CD4-positive, alpha-beta T cell treated with Interleukin-17A for 4 hours (primary cell): ENCODE results near the gene SH3BGRL2.

Source experiments
- DNase-seq: peaks from one replicate; pipeline ENCODE4 v3.0.0-alpha.2; 2020; ENCODE audit warnings: mixed read lengths

The SH3BGRL2 gene

DNA sequence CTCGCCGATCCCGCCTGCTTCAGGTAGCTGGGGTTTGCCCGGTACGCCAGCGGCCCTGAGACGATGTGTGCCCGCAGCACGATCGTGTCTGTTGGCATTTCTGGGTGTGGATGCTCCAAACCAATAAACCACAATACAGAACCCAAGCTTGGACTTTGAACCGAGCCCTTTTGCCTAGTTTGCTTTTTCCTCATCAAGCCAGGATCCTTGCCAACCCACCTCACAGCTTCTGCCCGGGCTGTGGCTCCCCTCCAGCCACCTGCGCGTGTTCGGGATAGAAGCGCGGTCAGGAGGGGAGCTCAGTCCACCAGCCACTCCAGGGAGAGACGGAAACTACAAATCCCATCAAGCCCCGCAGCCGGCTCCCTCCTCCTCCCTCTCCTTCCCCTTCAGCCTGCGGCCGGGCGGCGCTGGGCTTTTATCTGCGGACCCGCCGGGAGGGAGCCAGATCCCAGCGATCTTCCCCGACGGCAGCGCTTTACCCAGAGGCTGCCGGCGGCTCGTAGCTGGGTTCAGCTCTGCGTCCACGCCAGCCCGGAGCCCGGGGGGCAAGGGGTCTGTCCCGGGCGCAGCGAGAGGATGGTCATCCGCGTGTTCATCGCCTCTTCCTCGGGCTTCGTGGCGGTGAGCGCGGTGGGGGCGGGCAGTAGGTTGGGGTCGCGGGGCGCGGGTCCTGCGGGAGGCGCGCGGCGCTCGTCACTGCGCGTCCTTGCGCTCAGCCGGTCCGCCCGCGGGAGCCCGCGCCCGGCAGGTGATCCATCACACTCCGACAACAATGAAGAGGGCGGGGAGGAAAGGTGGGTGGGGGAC lies at the start of gene SH3BGRL2:
TSS of gene SH3BGRL2 (plus strand) at position 447 of the 810 bp plus-strand sequence. CDS start at position 580, 133 bp downstream.
- peak; percentile 52 for DNase-seq

DNA sequence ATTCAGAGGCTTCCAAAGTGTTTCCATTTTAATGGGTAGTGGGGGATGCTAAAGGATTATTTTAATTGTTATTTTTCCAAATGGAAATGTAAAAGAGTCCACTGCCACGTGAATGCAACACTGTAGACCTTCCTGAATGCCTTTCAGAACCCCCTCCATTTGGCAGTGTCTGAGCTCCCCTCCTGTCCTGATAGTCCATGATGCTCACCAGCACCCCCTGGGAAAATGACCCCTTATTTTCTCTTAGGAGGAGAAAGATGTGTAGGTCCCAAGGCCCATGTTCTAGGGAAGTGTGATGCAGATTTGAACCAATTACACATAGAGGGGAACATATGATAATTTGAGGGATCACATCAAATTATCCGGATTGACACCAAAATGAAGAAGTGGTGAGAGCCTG lies 46.8 kb upstream of the SH3BGRL2 start:
- no peak for DNase-seq

DNA sequence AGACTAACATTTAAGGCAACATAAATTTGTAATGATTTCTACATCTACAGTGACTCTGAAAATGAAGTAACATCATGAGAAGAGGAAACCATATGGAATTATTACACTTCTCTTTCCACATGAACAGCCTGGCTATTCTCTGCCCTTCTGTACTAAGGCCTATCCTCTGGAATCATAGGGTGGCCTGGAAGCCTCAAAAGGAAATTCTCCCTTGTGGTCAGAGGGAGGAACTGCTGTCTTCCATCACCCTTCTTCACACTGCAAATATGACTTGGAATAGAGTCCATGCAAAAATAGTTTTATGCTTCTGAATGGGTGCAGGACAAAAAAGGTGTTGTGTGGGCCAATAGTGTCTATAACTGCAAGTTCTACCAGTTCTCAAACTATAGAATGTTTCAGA lies 44.6 kb upstream of the SH3BGRL2 start:
- no peak for DNase-seq

DNA sequence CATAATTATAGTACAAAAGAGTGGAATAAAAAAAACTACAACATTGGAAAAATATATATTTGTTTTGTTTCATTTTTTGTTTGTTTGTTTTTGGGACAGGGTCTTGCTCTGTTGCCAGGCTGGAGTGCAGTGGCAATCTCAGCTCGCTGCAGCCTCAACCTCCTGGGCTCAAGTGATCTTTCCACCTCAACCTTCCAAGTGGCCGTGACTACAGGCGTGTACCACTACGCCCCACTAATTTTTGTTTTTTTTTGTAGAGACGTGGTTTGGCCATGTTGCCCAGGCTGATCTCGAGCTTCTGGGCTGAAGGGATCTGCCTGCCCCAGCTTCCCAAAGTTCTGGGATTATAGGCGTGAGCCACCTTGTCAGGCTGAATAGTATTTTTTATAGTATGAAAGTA lies 41.4 kb upstream of the SH3BGRL2 start:
- no peak for DNase-seq

DNA sequence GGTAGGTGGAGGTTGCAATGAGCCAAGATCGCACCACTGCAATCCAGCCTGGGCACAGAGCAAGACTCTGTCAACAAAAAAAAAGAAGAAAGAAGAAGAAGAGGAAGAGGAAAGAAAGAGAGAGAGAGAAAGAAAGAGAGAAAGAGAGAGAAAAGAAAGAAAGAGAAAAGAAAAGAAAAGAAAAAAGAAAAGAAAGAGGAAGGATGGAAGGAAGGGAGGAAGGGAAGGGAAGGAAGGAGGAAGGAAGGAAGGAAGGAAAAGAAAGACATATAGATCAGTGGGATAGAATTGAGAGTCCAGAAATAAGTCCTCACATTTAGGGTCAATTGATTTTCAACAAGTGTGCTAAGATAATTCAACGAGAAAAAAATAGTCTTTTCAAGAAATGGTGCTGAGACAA lies 34.0 kb upstream of the SH3BGRL2 start:
- DNase-seq: no peak

DNA sequence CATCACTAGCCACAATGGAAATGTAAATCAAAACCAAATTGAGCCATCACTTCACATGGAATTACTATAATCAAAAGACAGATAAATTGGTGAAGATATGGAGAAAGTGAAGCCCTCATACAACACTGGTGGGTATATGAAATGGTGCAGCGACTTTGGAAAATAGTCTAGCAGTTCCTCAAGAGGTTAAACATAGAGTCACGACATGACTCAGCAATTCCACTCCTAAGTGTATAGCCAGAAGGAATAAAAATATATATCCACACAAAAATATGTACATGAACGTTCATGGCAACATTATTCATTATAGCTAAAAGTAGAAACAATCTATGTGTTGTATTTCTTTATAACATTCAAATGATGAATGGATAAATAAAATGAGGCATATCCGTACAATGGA lies 33.1 kb upstream of the SH3BGRL2 start:
- DNase-seq: no peak

DNA sequence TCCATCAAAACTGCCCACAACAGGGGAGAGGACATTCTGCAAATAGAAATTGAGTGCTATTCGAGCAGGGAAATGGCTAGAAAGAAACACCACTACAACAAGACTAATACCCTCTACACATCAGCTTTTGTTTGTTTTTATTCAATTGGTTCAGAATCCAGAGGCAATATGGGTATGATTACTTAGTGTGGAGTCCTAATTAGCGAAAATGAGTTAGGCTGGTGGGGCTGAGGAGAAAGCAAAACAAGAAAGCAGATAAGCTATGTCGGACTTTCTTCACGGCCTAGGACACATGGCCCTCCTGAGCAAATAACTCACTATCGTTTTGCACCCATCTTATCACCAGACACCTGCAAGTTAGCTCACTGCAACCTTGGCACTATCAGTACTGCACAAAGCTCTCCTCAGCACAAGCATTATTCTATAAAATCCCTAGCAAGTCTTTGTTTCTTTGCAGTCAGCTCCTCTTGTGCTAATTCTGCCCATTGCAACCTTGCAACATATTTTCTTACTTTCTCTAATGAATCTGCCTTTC lies 31.3 kb upstream of the SH3BGRL2 start:
- DNase-seq: no peak

DNA sequence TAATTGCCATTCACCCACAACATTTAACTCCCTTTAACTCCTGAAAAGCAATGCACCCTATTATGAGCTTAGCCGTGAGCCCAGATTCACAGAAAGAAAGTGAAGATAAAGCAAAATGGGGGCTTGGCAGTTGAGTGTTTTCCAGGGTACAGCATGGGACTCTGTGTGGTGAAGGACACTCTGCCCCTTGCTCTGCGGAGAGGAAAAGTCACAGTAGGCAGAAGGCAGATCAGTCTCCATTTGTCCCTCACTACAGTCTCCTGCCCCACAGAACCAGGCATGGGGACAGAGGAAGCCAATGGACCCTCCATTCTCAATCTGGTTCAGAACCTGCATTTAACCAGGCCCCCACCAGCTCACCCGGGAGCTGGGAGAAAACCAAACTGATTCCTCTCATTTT lies 30.8 kb upstream of the SH3BGRL2 start:
- DNase-seq: no peak

DNA sequence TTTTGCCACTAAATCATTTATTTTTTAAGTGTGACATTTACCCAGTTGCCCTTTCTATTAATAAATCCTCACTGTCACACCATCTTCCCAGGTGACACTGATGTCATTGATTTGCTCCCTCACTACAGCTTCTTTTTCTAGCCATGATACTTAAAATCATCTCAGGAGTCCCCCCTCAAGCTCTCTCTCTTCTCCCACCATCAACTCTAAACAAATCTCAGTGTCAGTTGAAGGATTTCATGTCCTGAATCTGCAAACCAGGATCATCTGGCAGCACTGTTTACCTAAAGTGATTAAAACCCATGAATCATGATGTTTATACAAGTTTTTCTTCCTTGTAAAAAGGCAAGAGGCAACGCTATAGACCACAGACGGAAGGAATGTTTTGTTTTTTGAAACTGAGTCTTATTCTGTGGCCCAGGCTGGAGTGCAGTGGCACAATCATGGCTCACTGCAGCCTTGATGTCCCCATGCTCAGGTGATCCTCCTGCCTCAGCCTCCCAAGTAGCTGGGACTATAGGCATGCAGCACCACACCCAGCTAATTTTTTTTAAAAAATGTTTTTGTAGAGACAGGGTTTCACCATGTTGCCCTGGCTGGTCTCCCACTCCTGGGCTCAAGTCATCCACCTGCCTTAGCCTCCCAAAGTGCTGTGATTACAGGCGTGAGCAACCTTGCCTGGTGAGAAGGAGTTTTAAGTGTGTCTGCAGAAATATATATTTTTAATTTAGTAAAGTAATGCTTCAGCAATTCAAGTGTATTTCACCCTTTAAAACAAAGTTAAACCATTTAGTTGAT lies 30.1 kb upstream of the SH3BGRL2 start:
- no peak for DNase-seq

DNA sequence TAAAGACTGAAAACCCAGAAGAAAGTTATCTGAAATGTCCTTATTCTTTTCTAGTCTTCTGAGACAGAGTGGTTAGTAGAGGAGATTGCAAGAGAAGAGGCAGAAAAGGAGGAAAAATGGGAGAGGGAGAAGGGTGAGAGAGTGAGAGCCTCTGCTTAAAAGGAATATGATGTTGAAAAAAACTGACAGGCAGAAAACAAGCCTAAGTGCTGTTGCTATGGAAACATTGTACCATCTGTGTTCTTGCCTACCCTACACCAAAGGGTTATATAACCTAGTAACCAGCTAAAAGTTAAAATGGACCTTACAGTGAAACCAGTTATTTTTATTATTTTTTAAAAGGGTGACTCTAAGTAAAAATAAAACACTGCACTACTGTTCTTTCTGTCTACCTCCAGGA lies 28.3 kb upstream of the SH3BGRL2 start:
- DNase-seq: no peak

DNA sequence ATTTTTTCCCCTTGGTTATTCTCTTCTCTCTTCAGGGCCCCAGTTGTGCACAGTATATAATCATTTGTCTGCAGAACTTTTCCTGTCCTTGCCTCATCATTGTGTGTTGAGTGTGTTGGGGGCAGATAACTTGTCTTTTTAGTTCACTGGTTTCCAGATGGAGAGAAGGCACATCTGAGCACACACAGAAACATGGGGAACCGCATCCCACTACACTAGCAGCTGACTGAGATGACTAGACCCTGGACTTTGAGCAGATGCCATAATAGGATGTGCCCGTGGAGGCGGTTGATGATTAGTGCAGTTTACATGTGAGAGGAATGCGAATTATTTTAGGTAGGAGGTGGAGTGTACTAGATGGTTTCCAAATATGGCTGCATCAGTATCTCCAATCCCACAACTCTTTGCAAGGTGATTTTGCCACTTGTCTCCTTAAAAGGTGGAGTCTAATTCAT lies 26.5 kb upstream of the SH3BGRL2 start:
- no peak for DNase-seq

DNA sequence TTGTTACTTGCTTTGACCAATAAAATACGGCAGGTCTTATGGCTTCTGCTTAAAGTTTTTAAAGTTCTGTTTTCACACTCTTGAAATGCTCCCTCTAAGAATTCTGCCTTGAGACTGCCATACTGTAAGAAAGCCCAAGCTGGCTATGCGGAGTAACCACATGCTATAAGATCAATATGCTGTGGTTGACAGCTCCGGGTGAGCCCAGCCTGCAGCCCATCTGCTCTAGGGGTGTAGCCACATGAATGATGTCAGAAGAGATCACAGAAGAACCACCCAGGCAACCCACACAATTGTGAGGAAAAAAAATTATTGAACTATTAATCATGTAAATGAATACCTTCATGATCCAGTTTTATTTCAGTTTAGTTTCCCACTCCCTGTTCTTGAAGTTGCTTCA lies 26.1 kb upstream of the SH3BGRL2 start:
- DNase-seq: no peak

DNA sequence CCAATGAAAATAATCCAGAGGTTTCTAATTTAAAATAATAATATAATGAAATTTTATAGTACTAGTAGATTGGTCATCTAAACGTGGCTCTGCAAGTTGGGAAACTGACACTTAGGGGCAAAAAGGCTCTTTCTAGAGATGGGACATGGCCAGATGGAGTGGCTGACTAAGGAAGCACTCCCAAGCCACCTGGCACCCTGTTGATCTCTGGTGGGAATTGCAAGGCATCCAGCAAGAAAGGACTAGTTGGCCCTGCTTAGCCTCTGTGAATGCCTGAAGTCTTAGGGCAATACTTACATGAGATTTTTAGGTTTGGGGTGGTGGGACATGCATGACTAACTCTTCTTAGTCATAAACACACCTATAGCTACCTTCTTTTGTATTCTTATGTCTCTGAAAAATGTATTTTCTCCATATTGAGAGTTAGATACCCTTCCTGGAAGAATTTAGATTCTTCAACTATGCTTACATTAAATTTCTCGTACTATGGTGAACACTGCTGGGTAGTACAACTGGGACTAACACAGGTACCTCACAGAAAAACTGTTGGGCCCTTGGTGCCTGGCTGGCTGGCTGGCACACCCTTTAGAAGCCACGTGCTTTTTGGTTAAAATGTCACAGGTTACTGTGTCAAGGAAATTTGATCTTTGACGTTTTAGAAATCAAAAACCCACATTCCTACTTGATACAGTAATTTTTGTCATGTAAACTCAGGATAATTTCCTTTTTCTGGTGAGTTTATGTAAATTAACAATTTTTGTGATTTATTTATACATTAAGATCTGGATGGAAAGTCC lies 25.0 kb upstream of the SH3BGRL2 start:
- DNase-seq: no peak

DNA sequence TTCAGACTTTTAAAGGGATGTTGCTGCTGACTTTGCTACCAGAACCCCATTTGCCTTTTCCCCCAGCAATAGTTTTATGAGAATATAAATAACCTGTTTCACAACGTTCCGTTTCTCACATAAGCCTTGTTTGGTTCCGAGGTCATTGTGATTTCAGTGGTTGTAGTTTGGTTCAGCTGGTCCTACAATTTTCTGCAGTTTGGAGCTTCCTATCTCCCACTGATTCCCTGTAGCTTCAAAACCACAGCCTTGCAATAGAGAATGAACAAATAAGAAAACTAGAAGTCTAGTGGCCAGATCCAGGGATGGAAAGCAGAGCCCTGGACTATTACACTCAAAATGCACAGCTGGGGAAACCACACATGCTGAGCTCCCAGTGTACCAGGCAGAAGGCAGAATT lies 24.1 kb upstream of the SH3BGRL2 start:
- no peak for DNase-seq

DNA sequence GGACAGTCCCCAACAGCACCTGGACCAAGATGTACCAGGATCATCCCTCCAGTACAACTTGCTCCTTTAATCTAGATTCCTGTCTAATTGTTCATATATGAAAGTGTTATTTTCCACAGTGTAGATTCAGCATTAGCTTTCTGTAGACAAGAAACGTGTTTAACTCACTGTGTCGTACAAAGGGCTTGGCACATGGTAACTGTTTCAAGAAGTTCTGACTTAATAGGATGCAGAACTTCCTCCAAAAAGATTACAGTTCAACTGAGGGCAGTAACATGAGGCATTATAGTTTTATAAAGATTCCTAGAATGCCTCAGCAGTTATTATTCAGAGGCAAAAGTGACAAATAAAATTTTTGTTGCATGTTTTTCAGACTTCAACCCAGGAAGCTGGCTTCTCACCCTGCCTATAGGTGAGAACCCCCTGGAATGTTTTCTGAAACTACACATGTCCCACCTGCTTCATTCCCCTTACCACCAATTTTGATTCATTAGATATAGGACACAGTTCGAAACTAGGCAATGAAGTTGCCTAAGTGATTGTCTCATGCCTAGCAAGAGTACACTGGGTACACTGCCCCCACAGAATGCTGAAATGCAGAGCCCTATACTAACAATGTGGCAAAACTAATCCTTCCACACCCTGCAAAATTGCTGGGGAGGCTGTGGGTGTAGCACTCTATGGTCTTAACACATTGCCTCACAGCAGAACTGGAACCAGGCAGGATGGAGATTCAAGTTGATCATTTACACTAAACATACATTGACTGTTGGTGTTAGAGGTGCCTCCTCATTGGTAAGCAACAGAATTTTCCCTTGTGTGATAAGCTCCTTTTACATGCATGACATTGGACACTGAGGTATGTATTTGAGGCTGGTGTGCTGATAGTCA lies 22.6 kb upstream of the SH3BGRL2 start:
- no peak for DNase-seq

DNA sequence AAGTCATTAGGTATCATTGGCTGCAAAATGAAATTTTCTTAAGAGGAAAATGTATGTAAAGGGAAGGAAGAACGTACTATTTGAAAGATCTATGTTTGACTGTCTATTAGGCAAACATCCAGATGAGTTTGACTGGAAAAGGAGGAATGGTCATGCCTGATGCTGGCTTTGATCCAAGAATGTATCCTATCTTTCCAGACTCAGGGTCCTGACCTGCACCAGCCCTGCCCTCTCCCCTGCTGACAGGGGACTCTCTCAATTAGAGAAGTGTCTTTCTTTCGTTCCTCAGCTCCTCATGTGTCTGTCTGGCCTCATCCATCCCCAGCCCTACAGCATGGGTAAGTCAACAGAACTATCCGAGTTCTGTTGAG lies 21.9 kb upstream of the SH3BGRL2 start:
- no peak for DNase-seq

DNA sequence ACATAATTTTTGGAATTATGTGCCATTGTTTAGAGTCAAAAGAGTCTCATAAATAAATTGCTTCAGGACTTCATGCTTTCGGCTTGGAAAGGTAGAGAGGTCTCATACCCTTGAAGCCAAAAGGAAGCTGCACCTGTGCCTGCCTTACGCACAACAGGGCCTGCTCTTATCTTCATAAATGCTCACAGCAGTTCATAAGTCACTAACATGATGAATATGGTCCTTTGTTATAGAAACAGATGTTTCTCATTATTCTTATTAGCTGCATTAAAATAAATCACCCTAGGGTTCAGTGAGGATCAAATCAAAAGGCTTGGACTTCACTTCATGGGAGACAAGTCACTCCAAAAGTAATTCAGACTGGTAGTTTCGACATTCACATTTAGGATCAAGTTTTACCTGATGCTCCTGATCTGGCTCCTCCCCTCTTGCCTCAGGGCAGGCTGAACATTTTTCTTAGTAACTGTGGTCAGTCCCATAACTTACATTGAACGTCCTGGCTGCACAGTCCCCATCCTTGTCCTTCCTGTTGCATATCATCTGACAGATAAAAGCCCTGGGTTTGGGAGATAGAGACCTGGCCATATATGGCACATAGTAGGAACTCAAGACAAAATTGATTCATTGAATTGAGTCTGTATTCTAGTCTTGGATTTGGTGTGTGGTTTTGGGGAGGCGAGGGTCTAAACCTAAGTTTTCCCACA lies 20.7 kb upstream of the SH3BGRL2 start:
- no peak for DNase-seq

DNA sequence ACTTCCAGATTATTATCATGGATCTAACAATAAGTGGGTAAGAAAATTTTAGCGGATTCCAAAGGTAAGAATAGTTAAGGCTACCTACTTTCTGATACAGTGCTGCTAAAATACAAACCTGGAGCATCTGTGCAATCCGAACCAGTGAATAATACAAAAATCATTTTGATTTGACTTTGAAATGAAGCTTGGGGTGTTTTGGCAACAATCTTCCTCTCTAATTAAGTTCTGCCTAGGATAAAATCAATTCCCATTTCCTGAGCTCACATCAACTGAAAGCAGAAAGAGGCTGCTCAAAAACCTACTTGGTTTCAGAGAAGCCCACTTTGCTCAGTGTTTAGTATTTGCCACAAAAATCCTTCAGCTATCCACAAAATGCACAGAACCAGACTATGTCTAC lies 18.7 kb upstream of the SH3BGRL2 start:
- no peak for DNase-seq

DNA sequence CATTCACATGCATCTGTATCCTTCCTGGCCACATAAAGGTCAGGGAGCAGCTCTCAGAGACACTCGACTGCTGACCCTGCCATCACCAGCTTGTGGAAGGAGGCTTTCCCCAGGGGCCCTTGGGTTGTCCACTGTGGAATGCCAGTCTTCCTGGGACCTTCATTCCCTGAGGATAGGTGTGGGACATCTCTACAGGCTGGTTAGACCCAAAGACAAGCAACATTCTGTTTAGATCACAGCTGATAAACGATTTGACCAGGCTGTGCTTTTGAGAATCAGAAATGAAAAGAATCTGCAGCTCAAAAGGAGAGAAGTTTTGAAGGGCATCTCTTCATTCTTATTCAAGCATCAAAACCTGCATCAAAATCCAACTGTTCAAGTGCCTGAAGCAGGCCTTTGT lies 18.2 kb upstream of the SH3BGRL2 start:
- no peak for DNase-seq

DNA sequence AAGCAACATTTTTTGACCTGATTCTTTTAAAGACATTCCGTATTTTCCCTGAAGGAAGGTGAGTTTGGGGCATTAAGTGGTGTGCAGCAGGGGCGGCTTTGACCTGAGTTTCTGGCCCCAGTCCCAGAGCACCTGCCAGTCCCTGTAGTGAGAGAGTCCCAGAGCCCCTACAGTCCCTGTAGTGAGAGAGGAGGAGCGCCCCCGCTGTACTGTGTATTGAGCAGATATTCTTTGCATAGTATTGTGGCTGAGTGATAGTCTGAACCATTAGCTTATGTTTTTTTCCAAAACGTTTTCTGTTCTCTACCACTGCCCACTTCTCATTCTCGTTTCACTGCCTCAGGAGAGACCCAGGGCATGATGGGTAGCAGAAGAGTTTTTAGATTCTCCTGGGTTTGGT lies 17.2 kb upstream of the SH3BGRL2 start:
- no peak for DNase-seq
